ENCODE measurements around the gene BSN.
"Not testable (repeated sequence)": the region's sequence is repeated elsewhere in the genome, so short reads cannot be mapped to it uniquely, and the experiment has no call there.

Gene BSN

GRCh38 chr3:49695350-49696015 lies 141.2 kb downstream of the BSN start:
- DNase-seq (ENCODE audit: low spot score): not testable (repeated sequence)

GRCh38 chr3:49699281-49699979 lies 145.2 kb downstream of the BSN start:
- DNase-seq (ENCODE audit: low spot score): no peak

GRCh38 chr3:49700014-49700413 lies 145.7 kb downstream of the BSN start:
- no peak for DNase-seq (ENCODE audit: low spot score)

GRCh38 chr3:49700453-49701128 lies 146.3 kb downstream of the BSN start:
- DNase-seq (ENCODE audit: low spot score): no peak

- no peak for DNase-seq (ENCODE audit: low spot score)
Measured at GRCh38 chr3:49701388-49702077, 147.3 kb downstream of the BSN start.

- no peak for DNase-seq (ENCODE audit: low spot score)
Measured at GRCh38 chr3:49702672-49703071, 148.4 kb downstream of the BSN start.

- peak; percentile 72 for DNase-seq (ENCODE audit: low spot score)
Measured at GRCh38 chr3:49703443-49703927, 149.2 kb downstream of the BSN start.

GRCh38 chr3:49703956-49704355 lies 149.7 kb downstream of the BSN start:
- DNase-seq (ENCODE audit: low spot score): no peak

GRCh38 chr3:49704629-49705028 lies 150.4 kb downstream of the BSN start:
- DNase-seq (ENCODE audit: low spot score): no peak

- no peak for DNase-seq (ENCODE audit: low spot score)
Measured at GRCh38 chr3:49705390-49705960, 151.2 kb downstream of the BSN start.

GRCh38 chr3:49706456-49707112 lies 152.3 kb downstream of the BSN start:
- no peak for DNase-seq (ENCODE audit: low spot score)

- DNase-seq (ENCODE audit: low spot score): no peak
Measured at GRCh38 chr3:49707113-49707480, 152.8 kb downstream of the BSN start.

- DNase-seq (ENCODE audit: low spot score): no peak
Measured at GRCh38 chr3:49709852-49710251, 155.6 kb downstream of the BSN start.

GRCh38 chr3:49711489-49711888 lies 157.2 kb downstream of the BSN start:
- no peak for DNase-seq (ENCODE audit: low spot score)

GRCh38 chr3:49712166-49712565 lies 157.9 kb downstream of the BSN start:
- DNase-seq (ENCODE audit: low spot score): no peak

- no peak for DNase-seq (ENCODE audit: low spot score)
Measured at GRCh38 chr3:49712631-49713317, 158.5 kb downstream of the BSN start.

GRCh38 chr3:49713336-49714105 lies 159.2 kb downstream of the BSN start:
- no peak for DNase-seq (ENCODE audit: low spot score)

GRCh38 chr3:49714728-49715550 lies 160.7 kb downstream of the BSN start:
- no peak for DNase-seq (ENCODE audit: low spot score)

GRCh38 chr3:49715611-49716121 lies 161.4 kb downstream of the BSN start:
- DNase-seq (ENCODE audit: low spot score): no peak
